Measurements from ENCODE around the gene EFEMP1.

Gene EFEMP1

DNA sequence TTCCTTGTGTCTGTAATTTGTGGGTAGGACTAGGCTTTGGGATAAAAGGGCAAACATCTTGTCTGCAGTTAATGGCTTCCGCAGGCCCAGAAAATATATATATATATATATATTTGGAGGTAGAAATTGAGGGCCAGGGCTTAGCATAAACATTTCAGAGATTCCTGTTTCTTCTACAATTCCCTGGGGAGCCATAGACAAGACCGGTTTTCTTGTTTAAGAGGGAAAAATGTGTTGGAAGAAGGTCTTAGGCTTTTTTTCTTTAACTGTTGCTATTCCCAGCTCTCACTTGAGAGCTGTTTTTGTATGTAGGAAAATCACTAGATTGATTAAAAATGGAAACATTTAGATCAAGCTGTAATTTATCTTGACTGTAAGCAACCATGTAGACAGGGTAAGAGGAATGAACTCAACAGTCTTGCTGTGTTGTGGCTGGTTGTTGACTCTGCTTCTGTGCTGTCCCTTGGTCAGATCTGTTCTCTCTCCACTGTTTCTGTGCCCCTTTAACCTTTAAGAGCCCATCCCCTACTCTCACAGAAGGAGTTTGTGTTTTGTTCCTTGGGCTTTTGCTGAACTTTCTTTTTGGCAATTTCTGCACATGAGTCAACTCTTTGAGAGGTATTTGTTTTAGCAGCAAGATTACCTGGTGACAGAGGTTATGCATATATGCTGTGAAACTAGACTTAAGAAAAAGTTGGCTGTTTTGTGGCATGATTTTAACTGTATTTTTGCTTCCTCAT is 58.3 kb downstream of the EFEMP1 start:
- peak; percentile 60 to 62 for DNase-seq (ENCODE audit: low read depth in 2 of 2)
- no peak overlapping the region for H3K4me3 ChIP-seq (replicated peaks in 1 of 2; ENCODE audit: low read depth in 2 of 2, low read length in 2 of 2)
- TF ChIP-seq, protein P1, sequence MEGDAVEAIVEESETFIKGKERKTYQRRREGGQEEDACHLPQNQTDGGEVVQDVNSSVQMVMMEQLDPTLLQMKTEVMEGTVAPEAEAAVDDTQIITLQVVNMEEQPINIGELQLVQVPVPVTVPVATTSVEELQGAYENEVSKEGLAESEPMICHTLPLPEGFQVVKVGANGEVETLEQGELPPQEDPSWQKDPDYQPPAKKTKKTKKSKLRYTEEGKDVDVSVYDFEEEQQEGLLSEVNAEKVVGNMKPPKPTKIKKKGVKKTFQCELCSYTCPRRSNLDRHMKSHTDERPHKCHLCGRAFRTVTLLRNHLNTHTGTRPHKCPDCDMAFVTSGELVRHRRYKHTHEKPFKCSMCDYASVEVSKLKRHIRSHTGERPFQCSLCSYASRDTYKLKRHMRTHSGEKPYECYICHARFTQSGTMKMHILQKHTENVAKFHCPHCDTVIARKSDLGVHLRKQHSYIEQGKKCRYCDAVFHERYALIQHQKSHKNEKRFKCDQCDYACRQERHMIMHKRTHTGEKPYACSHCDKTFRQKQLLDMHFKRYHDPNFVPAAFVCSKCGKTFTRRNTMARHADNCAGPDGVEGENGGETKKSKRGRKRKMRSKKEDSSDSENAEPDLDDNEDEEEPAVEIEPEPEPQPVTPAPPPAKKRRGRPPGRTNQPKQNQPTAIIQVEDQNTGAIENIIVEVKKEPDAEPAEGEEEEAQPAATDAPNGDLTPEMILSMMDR (IDR thresholded peaks at IDR 0.05; ENCODE audit: low read depth, low read length), result no peak

DNA sequence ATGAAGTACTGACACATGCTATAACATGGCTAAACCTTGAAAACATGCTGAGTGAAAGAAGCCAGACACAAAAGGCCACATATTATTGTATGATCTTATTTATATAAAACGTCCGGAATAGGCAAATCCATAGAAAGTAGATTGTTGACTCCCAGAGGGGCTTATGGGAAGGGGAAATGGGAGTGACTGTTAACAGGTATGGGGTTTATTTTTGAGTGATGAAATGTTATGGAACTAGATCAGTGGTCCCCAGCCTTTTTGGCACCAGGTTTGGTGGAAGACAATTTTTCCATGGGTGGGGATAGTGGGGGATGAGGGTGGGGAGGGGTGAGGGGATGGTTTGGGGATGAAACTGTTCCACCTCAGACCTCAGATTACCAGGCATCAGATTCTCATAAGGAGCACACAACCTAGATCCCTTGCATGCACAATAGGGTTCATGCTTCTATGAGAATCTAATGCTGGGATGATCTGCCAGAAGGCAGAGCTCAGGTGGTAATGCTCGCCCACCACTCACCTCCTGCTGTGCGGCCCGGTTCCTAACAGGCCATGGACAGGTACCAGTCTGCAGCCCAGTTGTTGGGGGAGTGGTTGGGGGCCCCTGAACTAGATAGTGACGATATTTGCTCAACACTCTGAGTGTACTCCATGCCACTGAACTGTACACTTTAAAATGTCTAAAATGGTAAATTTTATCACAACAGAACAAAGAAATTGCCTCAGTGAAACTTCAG is 59.1 kb downstream of the EFEMP1 start:
- no peak for DNase-seq (ENCODE audit: low read depth in 2 of 2)
- TF ChIP-seq, protein P1 (IDR thresholded peaks at IDR 0.05; ENCODE audit: low read depth, low read length), result no peak

DNA sequence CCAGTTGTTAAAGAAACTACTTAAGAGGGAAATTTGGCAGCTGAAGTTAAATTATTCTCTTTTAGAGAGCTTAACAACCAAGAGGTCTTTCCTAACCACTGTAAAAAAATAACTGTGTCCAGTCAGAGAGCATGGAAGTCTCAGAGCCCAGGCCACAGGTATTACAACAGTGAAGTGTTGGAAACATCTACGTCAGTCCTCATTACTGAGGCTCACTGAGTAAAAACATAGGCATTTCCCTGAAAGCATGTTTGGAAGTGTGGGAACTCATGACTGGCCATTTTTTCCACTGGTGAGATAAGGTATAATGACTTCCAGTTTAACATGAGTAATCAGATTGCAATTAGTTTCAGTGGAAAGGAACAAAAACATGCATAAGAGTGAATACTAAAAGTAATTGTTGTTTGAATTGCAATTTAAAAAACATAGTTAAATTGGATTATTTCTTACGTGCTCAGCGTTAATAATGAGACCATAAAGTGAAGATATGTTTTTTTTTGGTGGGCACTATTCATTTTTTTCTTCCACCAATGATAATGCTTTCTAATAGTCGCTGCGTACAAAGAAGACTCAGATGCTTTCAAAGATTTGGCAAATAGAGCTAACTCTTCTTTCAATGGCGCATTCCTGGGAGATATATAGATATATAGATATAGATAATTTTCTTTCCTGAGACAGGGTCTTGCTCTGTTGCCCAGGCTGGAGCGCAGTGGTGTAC is 60.8 kb downstream of the EFEMP1 start:
- DNase-seq (ENCODE audit: low read depth in 2 of 2), result peak; percentile 99 to 100
- H3K4me3 ChIP-seq (replicated peaks in 1 of 2; ENCODE audit: low read depth in 2 of 2, low read length in 2 of 2), result no peak overlapping the region
- TF ChIP-seq, protein P1 (IDR thresholded peaks at IDR 0.05; ENCODE audit: low read depth, low read length), result no peak

More for the DNA sequence above, 59.1 kb downstream of the EFEMP1 start:
- no peak overlapping the region for H3K4me3 ChIP-seq (replicated peaks in 1 of 2; ENCODE audit: low read depth in 2 of 2, low read length in 2 of 2)

DNA sequence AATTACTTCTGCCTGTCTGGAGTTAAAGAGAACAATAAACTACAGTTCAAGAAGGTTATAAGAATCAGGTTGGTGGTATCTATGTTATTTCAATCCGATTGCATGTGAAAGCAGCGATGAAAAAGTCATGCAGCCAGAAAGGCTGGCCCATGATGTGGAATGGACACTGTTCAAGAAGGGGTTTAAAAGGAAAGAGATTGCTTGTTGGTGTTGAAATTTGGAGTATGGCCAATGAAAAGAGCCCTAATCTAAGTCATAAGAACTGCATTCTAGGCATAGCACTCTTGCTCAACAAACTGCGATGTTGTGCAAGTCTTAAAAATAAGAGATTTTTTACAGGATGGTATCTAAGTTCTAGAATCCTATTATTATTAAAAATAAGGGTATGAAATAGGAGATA is 61.3 kb downstream of the EFEMP1 start:
- no peak overlapping the region for H3K4me3 ChIP-seq (replicated peaks in 1 of 2; ENCODE audit: low read depth in 2 of 2, low read length in 2 of 2)
- DNase-seq (ENCODE audit: low read depth in 2 of 2), result peak; percentile 99 to 100
- TF ChIP-seq, protein P1 (IDR thresholded peaks at IDR 0.05; ENCODE audit: low read depth, low read length), result no peak

DNA sequence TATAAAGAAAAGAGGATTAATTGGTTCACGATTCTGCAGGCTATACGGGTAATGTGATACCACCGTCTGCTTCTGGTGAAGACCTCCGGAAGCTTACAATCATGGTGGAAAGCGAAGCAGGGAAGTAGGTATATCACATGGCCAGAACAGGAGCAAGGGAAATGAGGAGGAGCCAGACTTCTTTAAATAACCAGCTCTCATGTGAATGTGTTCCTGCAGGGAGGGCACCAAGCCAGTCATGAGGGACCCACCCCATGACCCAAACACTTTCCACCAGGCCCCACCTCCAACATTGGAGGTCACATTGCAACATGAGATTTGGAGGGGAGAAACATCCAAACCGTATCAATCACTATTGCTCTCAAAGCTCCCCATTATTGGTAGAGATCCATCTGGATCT is 61.8 kb downstream of the EFEMP1 start:
- H3K4me3 ChIP-seq (replicated peaks in 1 of 2; ENCODE audit: low read depth in 2 of 2, low read length in 2 of 2), result no peak overlapping the region
- DNase-seq (ENCODE audit: low read depth in 2 of 2), result peak; percentile 66 to 75
- TF ChIP-seq, protein P1 (IDR thresholded peaks at IDR 0.05; ENCODE audit: low read depth, low read length), result no peak

DNA sequence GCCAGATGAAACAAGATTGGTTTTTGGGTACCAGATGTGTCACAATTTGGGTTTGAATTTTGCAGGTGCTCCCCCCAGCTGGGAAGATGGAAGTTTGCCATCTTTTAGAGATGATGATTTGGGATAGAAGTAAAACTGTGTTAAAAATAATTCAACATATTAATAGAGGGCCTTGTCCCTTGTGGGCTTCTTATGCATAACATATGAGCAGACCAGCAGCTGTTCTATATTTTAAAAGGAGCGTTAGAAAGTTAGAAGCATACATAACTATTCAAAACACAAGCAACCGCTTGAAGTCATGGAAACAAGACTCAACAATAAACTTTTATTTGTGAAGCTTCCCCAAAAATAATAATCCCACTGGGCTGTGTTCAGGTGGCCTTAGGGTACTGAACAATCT is 62.8 kb downstream of the EFEMP1 start:
- TF ChIP-seq, protein P1 (IDR thresholded peaks at IDR 0.05; ENCODE audit: low read depth, low read length), result no peak
- no peak for DNase-seq (ENCODE audit: low read depth in 2 of 2)
- H3K4me3 ChIP-seq (replicated peaks in 1 of 2; ENCODE audit: low read depth in 2 of 2, low read length in 2 of 2), result no peak overlapping the region
